ENCODE data around the gene ALDH4A1. TPM values are rescaled to one million over a fixed set of nuclear protein-coding genes. Genes with fewer than 3 reads are reported as not detected.

Gene ALDH4A1
- total and polyA plus RNA-seq, 9 of the 15 experiments (the other 6 are each of a cell fraction or from before 2014, with no cell fraction given) = 0.27 to 31.4 (median 16.6) TPM

MicroRNAs encoded within 50 kb of the gene (microRNA counts, 767-probe panel; counts per million panel counts)
- microRNA hsa-miR-1290 = 1,344 counts per million, percentile 32 among the panel's probes with 10 or more counts

Small RNA genes within 50 kb of the gene (microRNA-seq; reads per million reads assigned to microRNA genes)
- gene MIR1290 (ENCODE audit: borderline microRNAs expressed) = not detected
- 0.36 reads per million for gene MIR4695 (ENCODE audit: borderline microRNAs expressed)

Small RNA genes within 50 kb of the gene (small RNA-seq; reads per million reads assigned to genes)
- not detected for gene MIR1290
- gene MIR4695 = not detected

Other genes with a start within 250 kb of the ALDH4A1 start
- gene TAS1R2, start 42.9 kb downstream of the ALDH4A1 start, total RNA-seq (2014; rRNA removed) = not detected in 2 replicates
- gene TAS1R2, start 42.9 kb downstream of the ALDH4A1 start, total RNA-seq (2014; rRNA removed; fragmentation: Illumina TruSeq; extraction: Trizol) = not detected in 2 replicates
- gene TAS1R2, start 42.9 kb downstream of the ALDH4A1 start, total RNA-seq (2015; rRNA removed; fragmentation: Illumina TruSeq; extraction: Trizol) = not detected in 2 replicates
- not detected in 2 replicates for gene TAS1R2, start 42.9 kb downstream of the ALDH4A1 start, total RNA-seq (2021)
- not detected in 2 replicates for gene TAS1R2, start 42.9 kb downstream of the ALDH4A1 start, polyA plus RNA-seq (2011; rRNA removed)
- gene TAS1R2, start 42.9 kb downstream of the ALDH4A1 start, polyA plus RNA-seq (2014; fragmentation: Illumina TruSeq; extraction: Trizol) = not detected in 2 replicates
- gene TAS1R2, start 42.9 kb downstream of the ALDH4A1 start, polyA plus RNA-seq (2014; fragmentation: Nextera tagmentation; extraction: Ambion mirVana) = not detected
- not detected in 2 replicates for gene TAS1R2, start 42.9 kb downstream of the ALDH4A1 start, polyA plus RNA-seq (2014; rRNA removed)
- 0.32 and 0.37 TPM in 2 replicates for gene IFFO2, start 54.1 kb upstream of the ALDH4A1 start, total RNA-seq (2014; rRNA removed)
- 0.15 and 0.26 TPM in 2 replicates for gene IFFO2, start 54.1 kb upstream of the ALDH4A1 start, total RNA-seq (2014; rRNA removed; fragmentation: Illumina TruSeq; extraction: Trizol)
- 0.38 and 0.40 TPM in 2 replicates for gene IFFO2, start 54.1 kb upstream of the ALDH4A1 start, total RNA-seq (2015; rRNA removed; fragmentation: Illumina TruSeq; extraction: Trizol)
- 0.67 and 1.0 TPM in 2 replicates for gene IFFO2, start 54.1 kb upstream of the ALDH4A1 start, total RNA-seq (2021)
- 0.20 and 0.49 TPM in 2 replicates for gene IFFO2, start 54.1 kb upstream of the ALDH4A1 start, polyA plus RNA-seq (2011; rRNA removed)
- 0.49 and 0.51 TPM in 2 replicates for gene IFFO2, start 54.1 kb upstream of the ALDH4A1 start, polyA plus RNA-seq (2014; fragmentation: Illumina TruSeq; extraction: Trizol)
- gene IFFO2, start 54.1 kb upstream of the ALDH4A1 start, polyA plus RNA-seq (2014; fragmentation: Nextera tagmentation; extraction: Ambion mirVana) = not detected
- 0.44 and 0.50 TPM in 2 replicates for gene IFFO2, start 54.1 kb upstream of the ALDH4A1 start, polyA plus RNA-seq (2014; rRNA removed)